T1000 (cell line): ENCODE data around the gene CFL1.
"Not testable (repeated sequence)": the region's sequence is repeated elsewhere in the genome, so short reads cannot be mapped to it uniquely, and the experiment has no call there.

ENCODE experiments used
- DNase-seq: peaks from one replicate; lab custom pipeline; 2025; ENCODE audit warnings: mixed read lengths; lab: John Stamatoyannopoulos, UW

Gene CFL1

GRCh38 chr11:65856689-65857499, 1.1 kb downstream of the CFL1 start:
- peak; percentile 55 for DNase-seq

DNA sequence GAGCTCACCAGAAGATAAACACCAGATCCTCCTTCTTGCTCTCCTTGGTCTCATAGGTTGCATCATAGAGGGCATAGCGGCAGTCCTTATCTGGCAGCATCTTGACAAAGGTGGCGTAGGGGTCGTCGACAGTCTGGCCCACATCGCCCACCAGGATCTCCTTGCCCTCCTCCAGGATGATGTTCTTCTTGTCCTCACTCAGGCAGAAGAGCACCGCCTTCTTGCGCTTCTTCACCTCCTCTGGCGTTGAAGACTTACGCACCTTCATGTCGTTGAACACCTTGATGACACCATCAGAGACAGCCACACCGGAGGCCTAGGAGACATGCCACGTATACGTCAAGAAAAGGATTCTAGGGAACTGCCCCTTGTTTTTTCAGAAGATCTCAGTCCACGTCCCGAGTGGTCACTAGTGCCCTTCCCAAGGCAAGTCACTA, 2.0 kb downstream of the CFL1 start:
- no peak for DNase-seq

DNA sequence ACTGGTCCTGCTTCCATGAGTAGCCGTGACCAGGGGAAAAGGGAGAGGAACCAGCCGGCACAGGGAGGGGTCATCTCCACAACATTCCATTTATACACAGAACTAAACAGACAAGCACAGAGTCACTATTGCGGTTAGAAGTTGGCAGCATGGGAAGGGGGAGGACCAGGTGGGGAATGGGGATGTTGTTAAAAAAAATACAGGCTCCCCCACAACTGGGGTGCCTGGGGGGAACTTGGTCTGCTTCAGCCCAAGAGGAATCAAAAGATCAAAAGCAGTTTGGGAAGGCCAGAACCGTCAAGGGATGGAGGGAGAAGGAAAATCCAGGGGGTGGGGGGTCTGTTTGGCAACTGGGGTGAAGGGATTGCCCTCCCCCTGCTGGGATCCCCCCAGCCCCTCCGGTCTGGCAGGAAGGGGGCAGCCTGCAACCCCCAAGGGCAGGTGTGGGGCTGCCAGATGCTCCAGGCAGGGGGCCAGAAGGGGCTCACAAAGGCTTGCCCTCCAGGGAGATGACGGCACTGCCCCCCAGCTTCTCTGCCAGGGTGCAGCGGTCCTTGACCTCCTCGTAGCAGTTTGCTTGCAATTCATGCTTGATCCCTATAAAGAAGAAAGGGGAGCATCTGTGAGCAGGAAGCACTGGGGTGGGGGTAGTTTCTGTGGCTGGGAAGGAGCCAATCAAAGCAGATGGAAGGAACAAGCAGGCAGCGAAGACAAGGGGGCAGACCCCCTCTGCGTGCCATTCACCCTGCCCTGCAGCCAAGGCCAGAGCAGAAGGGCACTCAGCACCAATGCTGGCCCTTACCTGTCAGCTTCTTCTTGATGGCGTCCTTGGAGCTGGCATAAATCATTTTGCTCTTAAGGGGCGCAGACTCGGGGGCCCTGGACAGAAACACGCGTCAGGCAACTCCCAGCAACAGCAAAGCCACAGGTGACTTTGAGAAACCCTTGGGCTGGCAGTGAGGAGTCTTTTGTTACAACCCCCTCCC, 2.8 kb downstream of the CFL1 start:
- no peak for DNase-seq

DNA sequence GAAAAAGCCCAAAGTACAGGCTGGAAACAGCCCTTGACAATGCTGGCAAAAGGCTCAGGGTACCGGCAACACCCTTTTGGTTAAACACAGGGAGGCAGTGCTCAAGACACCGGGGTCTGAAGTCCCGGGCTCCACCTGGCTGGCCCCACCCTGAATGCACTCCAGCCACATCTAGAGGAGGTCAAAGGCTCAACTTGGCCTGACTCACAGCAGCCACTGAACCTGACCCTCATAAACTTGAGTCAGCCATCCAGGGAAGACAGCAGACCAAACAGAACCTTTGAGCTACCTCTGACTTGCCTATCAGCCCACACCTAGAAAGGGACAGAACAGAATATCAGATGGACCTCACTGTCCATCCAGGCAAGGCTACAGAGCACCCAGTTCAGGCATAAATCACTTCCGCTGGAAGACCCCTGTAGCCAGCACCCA, 3.8 kb downstream of the CFL1 start:
- DNase-seq: no peak

DNA sequence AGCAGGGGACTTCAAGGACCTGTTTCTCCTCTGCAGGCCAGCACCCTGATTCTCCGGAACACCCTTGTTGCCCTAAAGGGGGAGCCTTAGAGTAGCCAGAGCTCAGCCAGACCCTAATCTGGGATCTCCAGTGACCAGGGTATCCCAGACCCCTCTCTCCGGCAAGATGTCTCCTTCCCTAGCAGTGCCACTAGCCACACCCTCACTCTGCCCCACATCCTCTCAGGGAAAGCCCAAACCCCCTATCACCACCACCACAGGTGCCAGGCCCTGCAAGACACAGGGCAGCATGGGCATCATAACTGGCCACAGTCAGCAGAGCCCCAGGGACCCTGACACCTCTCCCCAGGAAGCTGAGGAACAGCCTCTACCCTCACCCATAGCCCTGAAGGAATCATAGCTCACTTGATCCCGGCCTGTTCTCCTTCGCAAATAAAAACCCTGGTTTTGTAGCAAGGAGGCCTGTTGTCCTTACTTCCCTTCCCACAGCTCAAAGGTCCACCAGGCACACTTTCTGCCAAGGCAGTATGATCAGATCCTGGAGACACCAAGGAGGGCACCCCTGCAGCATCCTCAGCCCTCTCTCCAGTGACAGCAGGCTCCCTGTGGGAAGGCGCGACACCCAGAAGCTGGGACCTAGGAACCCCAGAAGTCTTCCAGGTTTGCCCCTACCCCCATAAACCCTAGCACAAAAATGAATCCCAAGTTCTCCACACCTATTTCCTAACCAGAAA, 4.6 kb downstream of the CFL1 start:
- DNase-seq: no peak

DNA sequence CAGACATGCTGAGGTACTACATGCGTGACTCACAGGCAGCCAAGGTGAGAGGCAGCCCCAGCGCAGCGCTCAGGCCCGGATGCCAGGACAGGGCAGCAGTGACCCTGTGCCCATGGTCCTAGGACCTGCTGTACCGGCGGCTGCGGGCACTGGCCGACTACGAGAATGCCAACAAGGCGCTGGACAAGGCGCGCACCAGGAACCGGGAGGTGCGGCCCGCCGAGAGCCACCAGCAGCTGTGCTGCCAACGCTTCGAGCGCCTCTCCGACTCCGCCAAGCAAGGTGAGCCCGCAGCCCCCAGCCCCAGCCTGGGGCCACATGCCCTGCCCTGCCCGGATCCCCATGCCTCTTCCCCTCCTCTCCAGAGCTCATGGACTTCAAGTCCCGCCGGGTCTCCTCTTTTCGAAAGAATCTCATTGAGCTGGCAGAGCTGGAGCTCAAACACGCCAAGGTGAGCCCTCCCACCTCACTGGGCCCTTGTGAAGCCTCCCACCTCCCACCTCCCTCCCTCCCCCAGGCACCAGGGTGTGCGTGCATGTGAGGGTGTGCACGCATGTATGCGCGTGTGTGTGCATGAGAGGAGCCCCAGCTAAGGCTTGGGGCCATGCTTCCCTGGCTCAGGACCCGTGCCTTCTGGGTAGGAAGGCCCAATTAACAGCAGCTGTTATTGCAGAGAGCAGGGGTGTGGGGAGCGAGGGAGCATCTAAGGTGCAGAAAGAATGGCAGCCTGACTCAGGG, 5.3 kb downstream of the CFL1 start:
- DNase-seq: no peak

GRCh38 chr11:65851811-65852507, 6.0 kb downstream of the CFL1 start:
- DNase-seq: no peak

DNA sequence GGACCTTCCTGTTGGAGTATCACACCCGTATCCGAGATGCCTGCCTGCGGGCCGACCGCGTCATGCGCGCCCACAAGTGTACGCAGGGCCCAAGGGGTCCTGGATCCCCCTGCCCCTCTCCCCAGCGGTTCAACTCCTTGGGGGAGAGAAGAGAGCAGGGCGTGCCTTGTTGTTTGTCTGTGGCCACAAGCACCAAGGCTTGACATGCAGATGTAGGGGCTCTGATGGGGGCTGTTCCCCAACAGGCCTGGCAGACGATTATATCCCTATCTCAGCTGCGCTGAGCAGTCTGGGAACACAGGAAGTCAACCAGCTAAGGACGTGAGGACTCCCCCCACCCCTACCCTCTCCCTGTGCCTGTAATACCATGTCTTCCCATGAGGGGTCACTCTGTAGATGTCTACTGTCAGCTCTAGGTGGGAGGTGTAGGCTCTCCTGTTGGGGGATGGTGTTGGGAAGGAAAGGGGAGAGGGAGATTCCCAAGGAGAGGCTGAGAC, 6.8 kb downstream of the CFL1 start:
- peak; percentile 23 for DNase-seq

GRCh38 chr11:65850217-65851082, 7.5 kb downstream of the CFL1 start:
- no peak for DNase-seq

DNA sequence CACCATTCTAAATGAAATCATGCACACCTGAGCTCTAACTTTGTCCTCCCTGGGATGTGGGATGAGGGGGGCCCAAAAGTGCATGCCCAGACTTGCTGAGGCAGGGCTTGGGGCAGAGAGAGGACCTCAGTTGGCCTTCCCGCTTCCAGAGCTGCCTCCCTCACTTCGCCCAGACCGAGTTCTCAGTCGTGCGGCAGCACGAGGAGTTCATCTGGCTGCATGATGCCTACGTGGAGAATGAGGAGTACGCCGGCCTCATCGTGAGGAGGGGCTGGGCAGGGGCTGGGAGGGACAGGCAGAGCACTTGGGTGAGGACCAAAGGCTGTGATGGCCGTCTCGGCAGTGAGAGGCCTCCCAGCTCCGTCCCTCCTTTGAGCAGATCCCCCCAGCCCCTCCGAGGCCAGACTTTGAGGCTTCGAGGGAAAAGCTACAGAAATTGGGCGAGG, 8.2 kb downstream of the CFL1 start:
- DNase-seq: no peak

GRCh38 chr11:65849366-65849765, 8.6 kb downstream of the CFL1 start:
- no peak for DNase-seq

GRCh38 chr11:65848693-65849092, 9.3 kb downstream of the CFL1 start:
- DNase-seq: not testable (repeated sequence)

GRCh38 chr11:65847746-65848145, 10.2 kb downstream of the CFL1 start:
- no peak for DNase-seq

DNA sequence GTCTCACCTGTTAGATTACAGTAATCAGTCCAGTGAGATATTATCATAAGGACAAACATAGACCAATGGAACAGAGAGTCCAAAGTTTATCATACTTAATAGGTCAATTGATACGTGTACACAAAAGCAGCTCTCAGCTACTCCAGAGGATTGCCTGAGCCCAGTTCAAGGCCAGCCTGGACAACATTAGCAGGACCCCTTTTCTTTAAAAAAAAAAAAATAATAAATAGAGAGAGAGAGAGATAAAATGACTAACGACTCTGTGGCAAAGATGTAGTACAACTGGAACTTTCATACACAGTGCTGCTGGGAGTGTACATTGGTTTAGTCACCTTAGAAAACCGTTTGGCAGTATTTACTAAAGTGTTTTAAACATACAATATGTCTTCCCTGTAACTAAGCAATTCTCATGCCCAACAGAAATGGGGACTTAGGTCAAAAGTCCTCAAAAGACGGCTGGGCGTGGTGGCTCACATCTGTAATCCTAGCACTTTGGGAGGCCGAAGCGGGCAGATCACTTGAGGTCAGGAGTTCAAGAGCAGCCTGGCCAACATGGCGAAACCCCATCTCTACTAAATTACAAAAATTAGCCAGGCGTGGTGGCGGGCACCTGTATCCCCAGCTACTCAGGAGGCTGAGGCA, 13.6 kb downstream of the CFL1 start:
- DNase-seq: no peak

DNA sequence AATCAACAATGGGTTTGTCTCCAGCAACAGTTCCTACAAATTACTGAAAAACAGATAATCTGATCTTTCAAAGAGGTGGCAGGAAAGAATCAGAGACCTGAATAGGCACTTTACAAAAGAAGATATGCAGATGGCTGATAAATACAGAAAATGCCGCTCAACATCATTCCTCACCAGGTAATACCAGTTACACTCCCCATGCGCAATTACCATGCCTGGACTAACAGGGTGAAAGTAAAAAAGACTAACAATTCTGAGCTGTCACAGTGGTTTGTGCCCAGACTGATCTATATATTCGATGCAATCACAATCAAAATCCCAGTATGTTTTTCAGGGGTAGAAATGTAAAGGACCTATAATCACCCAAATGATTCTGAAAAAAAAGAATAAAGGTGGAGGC, 14.2 kb downstream of the CFL1 start:
- DNase-seq: no peak

GRCh38 chr11:65842144-65842543, 15.8 kb downstream of the CFL1 start:
- no peak for DNase-seq

- no peak for DNase-seq
These were observed 23.8 kb downstream of the CFL1 start for GRCh38 chr11:65834202-65834601.

GRCh38 chr11:65833297-65834030, 24.5 kb downstream of the CFL1 start, which contains the start of gene SNX32:
TSS of gene SNX32 (plus strand) at chr11:65833963. CDS start at chr11:65834066, 103 bp downstream.
- peak; percentile 81 for DNase-seq
